ENCODE measurements around the gene LRRC7.

- TF ChIP-seq, protein P1, sequence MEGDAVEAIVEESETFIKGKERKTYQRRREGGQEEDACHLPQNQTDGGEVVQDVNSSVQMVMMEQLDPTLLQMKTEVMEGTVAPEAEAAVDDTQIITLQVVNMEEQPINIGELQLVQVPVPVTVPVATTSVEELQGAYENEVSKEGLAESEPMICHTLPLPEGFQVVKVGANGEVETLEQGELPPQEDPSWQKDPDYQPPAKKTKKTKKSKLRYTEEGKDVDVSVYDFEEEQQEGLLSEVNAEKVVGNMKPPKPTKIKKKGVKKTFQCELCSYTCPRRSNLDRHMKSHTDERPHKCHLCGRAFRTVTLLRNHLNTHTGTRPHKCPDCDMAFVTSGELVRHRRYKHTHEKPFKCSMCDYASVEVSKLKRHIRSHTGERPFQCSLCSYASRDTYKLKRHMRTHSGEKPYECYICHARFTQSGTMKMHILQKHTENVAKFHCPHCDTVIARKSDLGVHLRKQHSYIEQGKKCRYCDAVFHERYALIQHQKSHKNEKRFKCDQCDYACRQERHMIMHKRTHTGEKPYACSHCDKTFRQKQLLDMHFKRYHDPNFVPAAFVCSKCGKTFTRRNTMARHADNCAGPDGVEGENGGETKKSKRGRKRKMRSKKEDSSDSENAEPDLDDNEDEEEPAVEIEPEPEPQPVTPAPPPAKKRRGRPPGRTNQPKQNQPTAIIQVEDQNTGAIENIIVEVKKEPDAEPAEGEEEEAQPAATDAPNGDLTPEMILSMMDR (IDR thresholded peaks at IDR 0.05) = no peak
- no peak for TF ChIP-seq POLR2A (IDR thresholded peaks at IDR 0.05)
These were observed 134.4 kb downstream of the LRRC7 start for GRCh38 chr1:69702085-69702484.

Measured in prostate gland (tissue), 2 donors.